Osteocyte (in vitro differentiated cells): ENCODE measurements around the gene PLEK. TPM values are rescaled to one million over a fixed set of nuclear protein-coding genes. Genes with fewer than 3 reads are reported as not detected.

Experiments used
- DNase-seq: peaks from one replicate; pipeline ENCODE4 v3.0.0; 2021; ENCODE audit warnings: mixed read lengths; ENCODE audit not compliant: unreplicated experiment; ENCODE audit errors: extremely low spot score
- H3K27ac Mint-ChIP-seq: one replicate; pipeline ENCODE4 v1.8.0; 2021; ENCODE audit warnings: mild to moderate bottlenecking, mixed read lengths; ENCODE audit not compliant: unreplicated experiment
- H3K27me3 Mint-ChIP-seq: one replicate; pipeline ENCODE4 v1.8.0; 2021; ENCODE audit warnings: mixed read lengths; ENCODE audit not compliant: unreplicated experiment
- H3K36me3 Mint-ChIP-seq: one replicate; pipeline ENCODE4 v1.8.0; 2021; ENCODE audit warnings: mixed read lengths; ENCODE audit not compliant: unreplicated experiment
- H3K4me1 Mint-ChIP-seq: one replicate; pipeline ENCODE4 v1.8.0; 2021; ENCODE audit warnings: mixed read lengths; ENCODE audit not compliant: unreplicated experiment
- H3K4me3 Mint-ChIP-seq: one replicate; pipeline ENCODE4 v1.8.0; 2021; ENCODE audit warnings: mild to moderate bottlenecking, moderate library complexity, mixed read lengths; ENCODE audit not compliant: unreplicated experiment
- H3K9me3 Mint-ChIP-seq: one replicate; pipeline ENCODE4 v1.8.0; 2021; ENCODE audit warnings: mixed read lengths; ENCODE audit not compliant: unreplicated experiment
- total RNA-seq: library from RNA; stranded (reverse); gene quantifications from 2 replicates; pipeline ENCODE4 v1.2.1, GENCODE V29; 2021
- TF ChIP-seq, protein P1 (sequence below): fragments of 200-600 bp; sonication (generic); IDR thresholded peaks from 2 replicates; pipeline ENCODE4 v1.5.0; 2021; ENCODE audit warnings: antibody characterized with exemption, mild to moderate bottlenecking, moderate library complexity

The PLEK gene
- total RNA-seq, 1 donor from 2014 or later: 0.19 TPM

DNA sequence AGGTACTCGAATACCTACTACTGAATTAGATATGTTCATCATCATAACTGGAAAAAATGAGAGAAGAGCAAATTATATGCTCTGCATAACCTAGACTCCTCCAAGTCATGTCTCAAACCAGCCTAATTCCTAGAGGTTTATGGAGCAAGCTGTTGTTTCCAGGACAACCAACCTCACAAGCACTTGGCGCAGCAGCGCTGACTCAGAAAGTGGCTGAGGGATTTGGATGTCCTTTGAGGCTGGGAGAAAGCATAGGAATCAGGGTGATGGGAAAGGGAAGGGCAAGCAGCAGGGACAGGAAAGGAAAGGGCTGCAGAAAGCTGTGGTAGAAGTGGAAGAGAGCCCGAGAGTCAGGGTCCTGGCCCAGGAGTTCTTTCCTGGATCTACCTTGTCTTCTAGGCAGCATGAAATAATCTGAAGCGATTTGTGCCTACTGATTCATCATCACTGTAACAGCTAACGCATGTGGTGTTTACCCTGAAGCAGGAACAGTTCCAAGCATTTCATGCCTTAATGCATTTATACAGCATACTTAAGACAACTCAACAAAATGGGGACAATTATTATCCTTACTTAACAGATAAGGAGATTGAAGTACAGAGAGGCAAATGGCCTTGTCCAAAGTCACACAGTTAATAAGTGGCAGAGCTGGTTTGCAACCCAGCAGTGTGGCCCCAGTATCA, 3.7 kb downstream of the PLEK start:
- H3K4me3 Mint-ChIP-seq: no peak overlapping the region
- no peak for DNase-seq

DNA sequence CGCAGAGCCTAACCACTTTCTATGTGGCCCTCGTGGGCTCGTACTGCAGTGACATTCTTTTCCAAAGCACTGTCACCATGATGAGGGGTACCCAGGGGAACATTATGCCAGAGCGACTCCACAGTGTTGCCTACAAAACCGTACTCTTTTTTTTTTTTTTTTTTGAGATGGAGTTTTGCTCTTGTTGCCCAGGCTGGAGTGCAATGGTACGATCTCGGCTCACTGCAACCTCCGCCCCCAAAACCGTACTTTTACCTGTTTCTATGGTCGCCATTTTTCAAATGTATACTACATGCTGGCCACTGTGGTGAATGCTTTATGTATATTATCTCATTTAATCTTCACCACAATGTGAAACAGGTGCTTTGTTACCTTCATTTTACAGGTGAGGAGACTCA, 4.3 kb downstream of the PLEK start:
- Mint-ChIP-seq H3K36me3 (no peaks in the 10 kb centered on the region), H3K4me1 (no peaks in the 10 kb centered on the region), H3K4me3 (no peak overlapping the region), H3K27me3 (peaks cover 6% of the 10 kb centered on the region), H3K27ac (no peak overlapping the region), H3K9me3 (no peaks in the 10 kb centered on the region)
- DNase-seq: no peak
- TF ChIP-seq, protein P1, sequence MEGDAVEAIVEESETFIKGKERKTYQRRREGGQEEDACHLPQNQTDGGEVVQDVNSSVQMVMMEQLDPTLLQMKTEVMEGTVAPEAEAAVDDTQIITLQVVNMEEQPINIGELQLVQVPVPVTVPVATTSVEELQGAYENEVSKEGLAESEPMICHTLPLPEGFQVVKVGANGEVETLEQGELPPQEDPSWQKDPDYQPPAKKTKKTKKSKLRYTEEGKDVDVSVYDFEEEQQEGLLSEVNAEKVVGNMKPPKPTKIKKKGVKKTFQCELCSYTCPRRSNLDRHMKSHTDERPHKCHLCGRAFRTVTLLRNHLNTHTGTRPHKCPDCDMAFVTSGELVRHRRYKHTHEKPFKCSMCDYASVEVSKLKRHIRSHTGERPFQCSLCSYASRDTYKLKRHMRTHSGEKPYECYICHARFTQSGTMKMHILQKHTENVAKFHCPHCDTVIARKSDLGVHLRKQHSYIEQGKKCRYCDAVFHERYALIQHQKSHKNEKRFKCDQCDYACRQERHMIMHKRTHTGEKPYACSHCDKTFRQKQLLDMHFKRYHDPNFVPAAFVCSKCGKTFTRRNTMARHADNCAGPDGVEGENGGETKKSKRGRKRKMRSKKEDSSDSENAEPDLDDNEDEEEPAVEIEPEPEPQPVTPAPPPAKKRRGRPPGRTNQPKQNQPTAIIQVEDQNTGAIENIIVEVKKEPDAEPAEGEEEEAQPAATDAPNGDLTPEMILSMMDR: no peak

More for the DNA sequence above, 3.7 kb downstream of the PLEK start:
- no peak overlapping the region for H3K27ac Mint-ChIP-seq
- no peaks in the 10 kb centered on the region for H3K36me3 Mint-ChIP-seq
- peaks cover 6% of the 10 kb centered on the region for H3K27me3 Mint-ChIP-seq
- no peaks in the 10 kb centered on the region for H3K4me1 Mint-ChIP-seq
- TF ChIP-seq, protein P1: no peak
- H3K9me3 Mint-ChIP-seq: no peaks in the 10 kb centered on the region

DNA sequence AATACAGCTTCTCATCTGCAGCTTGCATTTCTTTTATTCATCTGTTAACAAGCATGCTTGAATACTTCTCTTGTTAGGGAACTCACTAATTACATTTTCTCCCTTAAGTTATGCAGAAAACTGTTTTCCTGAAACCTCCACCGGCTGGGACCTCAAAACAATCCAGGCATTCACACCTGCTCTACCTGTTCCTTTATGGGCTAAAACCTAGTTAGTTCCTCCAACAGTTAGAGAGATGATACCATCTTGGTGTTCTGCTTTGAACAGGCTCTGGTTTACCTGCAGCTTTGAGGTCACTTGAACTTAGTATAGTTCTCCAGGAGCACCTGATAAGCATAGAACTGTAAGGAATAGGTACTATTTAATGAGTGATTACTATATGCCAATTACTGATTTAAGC, 6.1 kb downstream of the PLEK start:
- peaks cover 20% of the 10 kb centered on the region for H3K27me3 Mint-ChIP-seq
- no peak overlapping the region for H3K27ac Mint-ChIP-seq
- H3K36me3 Mint-ChIP-seq: no peaks in the 10 kb centered on the region
- H3K4me3 Mint-ChIP-seq: no peak overlapping the region
- H3K9me3 Mint-ChIP-seq: no peaks in the 10 kb centered on the region
- H3K4me1 Mint-ChIP-seq: no peaks in the 10 kb centered on the region
- DNase-seq: no peak
- TF ChIP-seq, protein P1: no peak

DNA sequence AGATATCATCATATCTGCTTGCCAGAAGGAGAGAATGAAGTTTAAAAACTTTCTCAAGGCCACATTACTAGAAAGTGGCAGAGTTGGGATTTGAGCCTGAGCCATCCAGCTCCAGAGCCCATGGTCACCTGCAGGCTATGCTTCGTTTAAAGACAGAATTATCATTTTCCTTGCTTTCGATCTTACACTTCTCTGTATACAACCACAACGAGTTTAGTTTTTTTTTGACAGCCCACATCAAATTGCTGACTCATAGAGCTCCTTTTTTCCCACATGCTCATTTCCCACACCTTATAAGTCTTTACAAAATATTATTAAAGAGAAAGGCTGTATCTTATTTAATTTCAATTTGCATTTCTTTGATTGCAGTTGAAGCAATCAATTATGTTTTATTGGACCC, 6.5 kb downstream of the PLEK start:
- TF ChIP-seq, protein P1: no peak
- no peak for DNase-seq
- peaks cover 20% of the 10 kb centered on the region for H3K27me3 Mint-ChIP-seq
- no peak overlapping the region for H3K27ac Mint-ChIP-seq
- no peaks in the 10 kb centered on the region for H3K9me3 Mint-ChIP-seq
- no peaks in the 10 kb centered on the region for H3K4me1 Mint-ChIP-seq
- no peaks in the 10 kb centered on the region for H3K36me3 Mint-ChIP-seq
- H3K4me3 Mint-ChIP-seq: no peak overlapping the region

DNA sequence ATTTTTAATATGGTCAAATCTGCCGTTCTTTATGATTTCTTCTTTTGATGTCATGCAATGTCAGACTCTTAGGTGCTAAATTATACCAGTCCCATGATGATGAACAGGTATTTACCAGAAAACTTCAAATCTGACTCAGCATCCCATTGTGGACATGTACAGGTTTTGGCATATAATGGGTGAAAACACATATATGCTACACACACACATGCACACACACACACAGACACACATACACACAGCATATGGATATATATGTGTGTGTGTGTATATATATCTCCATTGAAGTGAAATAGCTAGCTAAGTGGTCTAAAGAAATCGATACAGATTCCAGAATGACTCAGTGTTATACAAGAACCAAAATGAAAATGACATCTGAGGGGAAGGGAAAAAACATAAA, 7.4 kb downstream of the PLEK start:
- Mint-ChIP-seq H3K4me1 (no peaks in the 10 kb centered on the region), H3K36me3 (no peaks in the 10 kb centered on the region), H3K9me3 (no peaks in the 10 kb centered on the region), H3K27ac (no peak overlapping the region), H3K27me3 (peaks cover 28% of the 10 kb centered on the region), H3K4me3 (no peak overlapping the region)
- DNase-seq: no peak
- TF ChIP-seq, protein P1: no peak
